SK-N-SH (cell line): ENCODE measurements around the gene EML5. TPM values are rescaled to one million over a fixed set of nuclear protein-coding genes. Genes with fewer than 3 reads are reported as not detected.

ENCODE experiments used
- CTCF ChIA-PET: fragments of 300-600, 350-600 bp; formaldehyde crosslinking; extraction: SDS; loops from one replicate; lab custom pipeline; 2021; lab: Yijun Ruan, JAX
- POLR2A ChIA-PET: fragments of 350-600 bp; sonication (Branson Sonifier 250); formaldehyde crosslinking; extraction: SDS; loops from one replicate; lab custom pipeline; 2020; ENCODE audit warnings: antibody characterized with exemption, inconsistent platforms; lab: Yijun Ruan, JAX
- DNase-seq: peaks from one replicate; pipeline ENCODE4 v3.0.0; 2012
- H2AFZ ChIP-seq: fragments of 200-600 bp; sonication (generic); 2 replicates; pipeline ENCODE4 v1.8.1; 2016; ENCODE audit warnings: antibody characterized with exemption, mild to moderate bottlenecking, low read depth
- H3F3A ChIP-seq: fragments of 200-600 bp; sonication (generic); replicated peaks from 2 replicates; pipeline ENCODE3; 2016; ENCODE audit warnings: antibody characterized with exemption, mild to moderate bottlenecking; ENCODE audit not compliant: insufficient read depth
- H3K27ac ChIP-seq, 2 experiments: fragments of 200-500 bp in 1 of 2; fragments of 200-600 bp in 1 of 2; sonication (Bioruptor generic) in 1 of 2; sonication (generic), shearing (Covaris generic) in 1 of 2; 2 replicates each; pipeline versions ENCODE4 v1.5.1 to v1.6.1; 2014 to 2016; ENCODE audit warnings: low read depth in 2 of 2, inconsistent platforms in 1 of 2, low read length in 1 of 2, mild to moderate bottlenecking in 1 of 2, mixed read lengths in 1 of 2
- H3K27me3 ChIP-seq: fragments of 200-600 bp; sonication (generic), shearing (Covaris generic); 2 replicates; pipeline ENCODE4 v1.6.1; 2016; ENCODE audit warnings: mixed run types; ENCODE audit not compliant: insufficient read depth
- H3K36me3 ChIP-seq, 2 experiments: fragments of 200-500 bp in 1 of 2; fragments of 200-600 bp in 1 of 2; sonication (Bioruptor generic) in 1 of 2; sonication (generic) in 1 of 2; replicated peaks in 1 of 2; 2 replicates each; pipeline versions ENCODE3 to v1.5.1; 2014 to 2016; ENCODE audit warnings: low read length in 1 of 2, mild to moderate bottlenecking in 1 of 2; ENCODE audit not compliant: insufficient read depth in 2 of 2, control insufficient read depth in 1 of 2
- H3K4me1 ChIP-seq, 2 experiments: fragments of 200-500 bp in 1 of 2; fragments of 200-600 bp in 1 of 2; sonication (Bioruptor generic) in 1 of 2; sonication (generic), shearing (Covaris generic) in 1 of 2; 2 replicates each; pipeline versions ENCODE4 v1.5.1 to v1.6.1; 2014 to 2016; ENCODE audit warnings: low read depth in 1 of 2, low read length in 1 of 2, mixed run types in 1 of 2; ENCODE audit not compliant: insufficient read depth in 2 of 2, control insufficient read depth in 1 of 2
- H3K4me2 ChIP-seq: fragments of 200-600 bp; sonication (generic), shearing (Covaris generic); 2 replicates; pipeline ENCODE4 v1.6.1; 2017; ENCODE audit warnings: mixed run types
- H3K4me3 ChIP-seq, 2 experiments: fragments of 200-500 bp in 1 of 2; fragments of 200-600 bp in 1 of 2; sonication (Bioruptor generic) in 1 of 2; sonication (generic), shearing (Covaris generic) in 1 of 2; 2 replicates each; pipeline versions ENCODE4 v1.5.1 to v1.8.1; 2014 to 2016; ENCODE audit warnings: low read depth in 2 of 2, inconsistent platforms in 1 of 2, low read length in 1 of 2, mild to moderate bottlenecking in 1 of 2, mixed read lengths in 1 of 2, moderate library complexity in 1 of 2
- H3K79me2 ChIP-seq: fragments of 200-600 bp; sonication (generic); 2 replicates; pipeline ENCODE4 v1.8.1; 2017; ENCODE audit warnings: mild to moderate bottlenecking; ENCODE audit not compliant: insufficient read depth
- H3K9ac ChIP-seq: fragments of 200-600 bp; sonication (generic); 2 replicates; pipeline ENCODE4 v1.6.1; 2017; ENCODE audit warnings: mixed run types
- H3K9me2 ChIP-seq: fragments of 200-600 bp; sonication (generic); 2 replicates; pipeline ENCODE4 v1.6.1; 2017; ENCODE audit warnings: mixed run types
- H3K9me3 ChIP-seq: fragments of 200-600 bp; sonication (generic); 2 replicates; pipeline ENCODE4 v1.6.1; 2017; ENCODE audit warnings: mixed run types, mild to moderate bottlenecking, moderate library complexity
- H4K20me1 ChIP-seq: fragments of 200-600 bp; sonication (generic); 2 replicates; pipeline ENCODE4 v1.6.1; 2017; ENCODE audit warnings: mild to moderate bottlenecking, mixed run types; ENCODE audit not compliant: insufficient read depth
- CTCF ChIP-seq: fragments of 200-600 bp; sonication (generic); IDR thresholded peaks from 2 replicates; pipeline ENCODE4 v1.6.1; 2017; ENCODE audit warnings: antibody characterized with exemption, mild to moderate bottlenecking, moderate library complexity
- FOXJ3 ChIP-seq: sonication (generic); formaldehyde crosslinking; IDR thresholded peaks from 2 replicates; pipeline ENCODE4 v1.5.1; 2020; ENCODE audit warnings: mild to moderate bottlenecking, missing genetic modification reagents
- GABPA ChIP-seq: IDR thresholded peaks from 2 replicates; pipeline ENCODE4 v1.4.0; 2012; ENCODE audit warnings: low read depth, mild to moderate bottlenecking
- JUND ChIP-seq: IDR thresholded peaks from 2 replicates; pipeline ENCODE4 v1.4.0; 2012
- MXI1 ChIP-seq: IDR thresholded peaks from 2 replicates; pipeline ENCODE4 v1.6.1; 2012; ENCODE audit warnings: mild to moderate bottlenecking, low read depth, low read length, improper control_type of control experiment
- NRF1 ChIP-seq: IDR thresholded peaks from 2 replicates; pipeline ENCODE4 v1.6.1; 2012; ENCODE audit warnings: low read depth, mild to moderate bottlenecking, low read length
- PBX3 ChIP-seq: IDR thresholded peaks from 2 replicates; pipeline ENCODE4; 2012
- REST ChIP-seq: IDR thresholded peaks from 2 replicates; pipeline ENCODE4 v1.6.1; 2012; ENCODE audit warnings: mild to moderate bottlenecking, low read depth, low read length, moderate library complexity
- RFX5 ChIP-seq: IDR thresholded peaks from 2 replicates; pipeline ENCODE4 v1.6.1; 2012; ENCODE audit warnings: mild to moderate bottlenecking, improper control_type of control experiment, low read length
- SIN3A ChIP-seq: IDR thresholded peaks from 2 replicates; pipeline ENCODE4 v1.6.1; 2012; ENCODE audit warnings: low read depth, mild to moderate bottlenecking, low read length, moderate library complexity, borderline replicate concordance
- SMC3 ChIP-seq: IDR thresholded peaks from 2 replicates; pipeline ENCODE4 v1.6.1; 2012; ENCODE audit warnings: low read depth, low read length, improper control_type of control experiment
- TAF1 ChIP-seq: IDR thresholded peaks from 2 replicates; pipeline ENCODE4 v1.6.1; 2012; ENCODE audit warnings: low read depth, mild to moderate bottlenecking, low read length, moderate library complexity, borderline replicate concordance
- USF2 ChIP-seq: fragments of 150-350 bp; IDR thresholded peaks from 2 replicates; pipeline ENCODE4 v1.6.1; 2017; ENCODE audit warnings: antibody characterized with exemption, low read length, low read depth, borderline replicate concordance
- ZBTB33 ChIP-seq: IDR thresholded peaks from 2 replicates; pipeline ENCODE4 v1.4.0; 2012; ENCODE audit warnings: low read depth, borderline replicate concordance
- WGBS: methylation state at CpG from one replicate; pipeline ENCODE4 v1.1.6; 2017; ENCODE audit warnings: low lambda C conversion rate; 5-methylcytosine and 5-hydroxymethylcytosine counted together
- polyA plus RNA-seq, 3 experiments: library from polyadenylated mRNA; depleted of rRNA; stranded (reverse); fragments of >200 nt; gene quantifications; 2 replicates each; pipeline ENCODE4 v1.2.3, GENCODE V29; 2012

The EML5 gene
- polyA plus RNA-seq, 1 of the 3 experiments (the other 2 are of a cell fraction): 0.23 TPM

GRCh38 chr14:88611878-88612277 is 180.9 kb downstream of the EML5 start:
- H3K4me2 ChIP-seq: no peak overlapping the region
- H4K20me1 ChIP-seq: no peaks in the 10 kb centered on the region; the same call in 1 of the 2 replicates
- H3K27ac ChIP-seq: peak overlapping the region in 1 of 2 experiments; percentile 74; a peak in 3 of 4 replicates
- POLR2A ChIA-PET: no interaction called here
- H3K36me3 ChIP-seq: peaks cover 75 to 94% of the 10 kb centered on the region in 2 experiments
- H3K79me2 ChIP-seq: no peaks in the 10 kb centered on the region
- H3K27me3 ChIP-seq: no peaks in the 10 kb centered on the region
- H3K9me2 ChIP-seq: no peaks in the 10 kb centered on the region
- H3F3A ChIP-seq: peaks cover 40% of the 10 kb centered on the region
- no peaks in the 10 kb centered on the region for H3K9me3 ChIP-seq
- TF ChIP-seq RFX5 (no peak), CTCF (0 out of 2 replicates have a peak, but pooled peaks have one; percentile 16), MXI1 (no peak)
- TF ChIP-seq, all 33 proteins: peak for 1
- Histone ChIP-seq H3K4me3 (no peak overlapping the region), H2AFZ (no peak overlapping the region), H3K4me1 (peaks cover 11 to 18% of the 10 kb centered on the region in 2 experiments), H3K9ac (no peak overlapping the region)
- CTCF ChIA-PET: no interaction called here
- WGBS: 18% methylated on average over 1 of the region's 1 CpG
- DNase-seq: peak; percentile 10

GRCh38 chr14:88607829-88608228 is 184.9 kb downstream of the EML5 start:
- no peak for DNase-seq
- Histone ChIP-seq H3K4me3 (no peak overlapping the region), H3K79me2 (no peaks in the 10 kb centered on the region; the same call in 1 of the 2 replicates), H3K27ac (no peak overlapping the region), H3K9ac (no peak overlapping the region), H4K20me1 (no peaks in the 10 kb centered on the region), H3K4me2 (no peak overlapping the region), H3K36me3 (peaks cover 80 to 85% of the 10 kb centered on the region in 2 experiments), H2AFZ (no peak overlapping the region), H3F3A (peaks cover 19% of the 10 kb centered on the region), H3K9me2 (no peaks in the 10 kb centered on the region), H3K27me3 (no peaks in the 10 kb centered on the region), H3K4me1 (peaks cover 4% of the 10 kb centered on the region in 2 experiments), H3K9me3 (no peaks in the 10 kb centered on the region)
- ChIA-PET CTCF (no interaction called here), POLR2A (no interaction called here)
- TF ChIP-seq PBX3: no peak
- TF ChIP-seq JUND: no peak
- no peak for TF ChIP-seq SIN3A
- TF ChIP-seq FOXJ3: no peak
- no peak for TF ChIP-seq REST
- no peak for TF ChIP-seq TAF1
- TF ChIP-seq ZBTB33: no peak
- no peak for TF ChIP-seq GABPA
- TF ChIP-seq NRF1: no peak
- no peak for TF ChIP-seq CTCF
- TF ChIP-seq USF2: no peak
- TF ChIP-seq SMC3: no peak
- TF ChIP-seq RFX5: no peak
